Measurements from ENCODE around the gene STK32C. TPM values are rescaled to one million over a fixed set of nuclear protein-coding genes. Genes with fewer than 3 reads are reported as not detected.

Gene STK32C
- total and polyA plus RNA-seq, 2 of the 4 experiments (the other 2 are of a cell fraction): 5.0 to 8.3 TPM

DNA sequence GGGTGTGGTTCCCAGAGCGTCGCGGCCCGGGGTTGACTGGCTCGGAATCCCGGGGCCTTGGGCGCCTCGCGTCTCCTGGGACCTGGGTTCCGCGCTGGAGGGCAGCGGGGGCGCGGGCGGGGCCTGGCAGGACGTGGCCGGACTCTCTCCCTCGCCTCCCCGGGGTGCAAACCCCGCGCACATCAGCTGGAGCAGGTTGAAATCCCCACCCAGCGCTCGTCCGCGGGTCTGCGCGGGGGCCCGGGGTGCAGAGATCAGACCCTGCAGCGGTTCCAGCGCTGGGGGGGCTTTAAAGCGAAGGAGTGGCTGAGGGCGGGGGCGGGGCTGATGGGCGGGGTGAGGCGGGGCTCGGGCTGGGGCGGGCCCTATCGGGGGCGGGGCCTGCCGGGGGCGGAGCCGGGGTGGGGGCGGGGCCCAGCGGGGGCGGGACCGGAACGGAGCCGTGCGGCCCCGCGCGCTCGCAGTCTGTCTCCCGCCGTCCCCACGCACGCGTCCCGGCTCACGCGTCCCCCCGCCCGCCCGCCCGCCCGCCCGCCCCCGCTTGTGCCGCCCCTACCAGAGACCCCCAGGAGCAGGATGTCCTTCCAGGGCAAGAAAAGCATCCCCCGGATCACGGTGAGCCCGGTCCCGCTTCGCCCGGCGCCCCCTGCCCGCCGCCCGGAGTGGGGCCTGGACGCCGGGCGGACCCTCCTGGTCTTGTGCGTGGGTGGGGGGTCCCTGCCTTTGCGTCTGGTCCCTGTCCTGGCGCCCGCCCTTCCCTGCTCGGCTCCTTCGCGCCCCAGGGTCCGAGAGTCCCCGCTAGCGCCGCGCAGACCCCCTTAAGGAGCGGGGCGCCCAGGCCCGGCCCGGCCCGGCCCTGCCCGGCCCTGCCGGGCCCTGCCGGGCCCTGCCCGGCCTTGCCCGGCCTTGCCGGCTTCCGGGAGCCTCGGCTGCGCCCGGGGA is 121.0 kb downstream of the STK32C start, which contains the start of gene DPYSL4:
Gene DPYSL4 (plus strand): TSS at position 461 of the 942 bp plus-strand sequence. CDS start 116 bp downstream, at position 577.
- H3K4me1 ChIP-seq (ENCODE audit: control insufficient read depth, insufficient read depth, low read length): peaks cover 4% of the 10 kb centered on the region; the same call in 1 of the 2 replicates
- no peak for TF ChIP-seq RFX5 (IDR thresholded peaks at IDR 0.05; ENCODE audit: low read depth, low read length)
- H4K91ac ChIP-seq (ENCODE audit: insufficient read depth, low read depth, low read length): no peak within 1 kb of the TSS
- H3K4me2 ChIP-seq (ENCODE audit: low read depth, low read length): peak within 1 kb of the TSS; percentile 82
- H3K18ac ChIP-seq (ENCODE audit: low read depth, low read length): no peak within 1 kb of the TSS
- ChIA-PET POLR2A (ENCODE audit: unreplicated experiment) (no interaction called here), CTCF (no interaction called here)
- H3K36me3 ChIP-seq (ENCODE audit: control insufficient read depth, insufficient read depth, low read length): peaks cover 3% of the 10 kb centered on the region; the same call in 1 of the 2 replicates
- H2AK9ac ChIP-seq (replicated peaks; ENCODE audit: low read depth, low read length, poor library complexity): no peak within 1 kb of the TSS
- no peak within 1 kb of the TSS for H3K14ac ChIP-seq (replicated peaks; ENCODE audit: low read depth, low read length)
- peaks cover 0 to 3% of the 10 kb centered on the region in 2 experiments; a peak in 1 of 4 replicates for H3K79me1 ChIP-seq (ENCODE audit: low read depth in 1 of 2, low read length in 2 of 2)
- H3K9me1 ChIP-seq (ENCODE audit: insufficient read depth, low read length): no peaks in the 10 kb centered on the region
- H3K56ac ChIP-seq (ENCODE audit: extremely low read depth, insufficient read depth, low read length): no peak within 1 kb of the TSS
- H4K20me1 ChIP-seq (ENCODE audit: insufficient read depth, low read length): peaks cover 21% of the 10 kb centered on the region
- peak within 1 kb of the TSS; percentile 45; the same call in 1 of the 2 replicates for H3K27ac ChIP-seq (ENCODE audit: insufficient read depth, low read length)
- H3K4ac ChIP-seq (ENCODE audit: low read depth, low read length): no peak within 1 kb of the TSS
- H4K8ac ChIP-seq (ENCODE audit: low read depth in 2 of 2, low read length in 2 of 2): no peak within 1 kb of the TSS
- no peak within 1 kb of the TSS for H4K5ac ChIP-seq (ENCODE audit: low read depth, low read length)
- no peak within 1 kb of the TSS for H2BK5ac ChIP-seq (ENCODE audit: low read depth, low read length, poor library complexity, severe bottlenecking)
- H3K27me3 ChIP-seq (ENCODE audit: control insufficient read depth, insufficient read depth, low read length): peaks cover 36% of the 10 kb centered on the region
- intact Hi-C loops (cut with micrococcal nuclease) (no loop called here), in situ Hi-C loops (cut with MboI; ENCODE audit: low sequenced_read_pairs) (no loop called here), dilution Hi-C loops (cut with HindIII; ENCODE audit: low sequenced_read_pairs, unreplicated experiment) (no loop called here)
- H2AFZ ChIP-seq (replicated peaks; ENCODE audit: low read length, poor library complexity): peak within 1 kb of the TSS; percentile 61
- H2AK5ac ChIP-seq (ENCODE audit: low read depth, low read length): no peak within 1 kb of the TSS
- H2BK20ac ChIP-seq (ENCODE audit: low read depth, low read length): no peak within 1 kb of the TSS
- DNase-seq: no peak
- H3K4me3 ChIP-seq (ENCODE audit: insufficient read depth, low read depth, low read length): peak within 1 kb of the TSS; percentile 92
- peak; percentile 76 for ATAC-seq (ENCODE audit: low read depth)
- H2BK120ac ChIP-seq (ENCODE audit: low read depth, low read length): no peak within 1 kb of the TSS
- H2BK15ac ChIP-seq (ENCODE audit: low read depth, low read length): no peak within 1 kb of the TSS
- H3K23ac ChIP-seq (ENCODE audit: low read depth, low read length): no peak within 1 kb of the TSS
- H3K9ac ChIP-seq (ENCODE audit: low read depth, low read length): peak within 1 kb of the TSS; percentile 73
- BruUV-seq (replicated peaks): no TSS peak
- no peaks in the 10 kb centered on the region for H3K9me3 ChIP-seq (ENCODE audit: control insufficient read depth, insufficient read depth, low read length)
- 2% methylated on average over 17 of the region's 109 CpGs; no CpG with 5 or more reads in 1 of the 2 experiments for WGBS, 2 experiments (ENCODE audit: extremely low coverage in 2 of 2, insufficient read length in 1 of 2)
